Measurements from ENCODE around the gene IQGAP1.
A peak's percentile ranks its signal among the peaks of the same experiment; 100 is the strongest.
"Not testable (repeated sequence)": the region's sequence is repeated elsewhere in the genome, so short reads cannot be mapped to it uniquely, and the experiment has no call there.

Gene IQGAP1

GRCh38 chr15:90412356-90413194, 24.5 kb downstream of the IQGAP1 start:
- DNase-seq = peak; percentile 90

GRCh38 chr15:90413411-90414379, 25.7 kb downstream of the IQGAP1 start:
- peak; percentile 80 for DNase-seq

- DNase-seq = peak; percentile 86
Measured at GRCh38 chr15:90414408-90415028, 26.5 kb downstream of the IQGAP1 start.

- DNase-seq = not testable (repeated sequence)
Measured at GRCh38 chr15:90416052-90416451, 28.0 kb downstream of the IQGAP1 start.

- no peak for DNase-seq
Measured at GRCh38 chr15:90418627-90419026, 30.6 kb downstream of the IQGAP1 start.

- no peak for DNase-seq
Measured at GRCh38 chr15:90419206-90419605, 31.2 kb downstream of the IQGAP1 start.

GRCh38 chr15:90419738-90420406, 31.8 kb downstream of the IQGAP1 start:
- peak; percentile 90 for DNase-seq

- no peak for DNase-seq
Measured at GRCh38 chr15:90420451-90420850, 32.4 kb downstream of the IQGAP1 start.

GRCh38 chr15:90421527-90421926, 33.5 kb downstream of the IQGAP1 start:
- DNase-seq = no peak

- DNase-seq = no peak
Measured at GRCh38 chr15:90422043-90422442, 34.0 kb downstream of the IQGAP1 start.

GRCh38 chr15:90422936-90423335, 34.9 kb downstream of the IQGAP1 start:
- no peak for DNase-seq

GRCh38 chr15:90423801-90424319, 35.8 kb downstream of the IQGAP1 start:
- no peak for DNase-seq

- no peak for DNase-seq
Measured at GRCh38 chr15:90425726-90426346, 37.8 kb downstream of the IQGAP1 start.

GRCh38 chr15:90427185-90427584, 39.1 kb downstream of the IQGAP1 start:
- no peak for DNase-seq

- no peak for DNase-seq
Measured at GRCh38 chr15:90432253-90432652, 44.2 kb downstream of the IQGAP1 start.

- DNase-seq = no peak
Measured at GRCh38 chr15:90435652-90436337, 47.8 kb downstream of the IQGAP1 start.

- no peak for DNase-seq
Measured at GRCh38 chr15:90436952-90437351, 48.9 kb downstream of the IQGAP1 start.

- DNase-seq = no peak
Measured at GRCh38 chr15:90437516-90437915, 49.5 kb downstream of the IQGAP1 start.

- DNase-seq = no peak
Measured at GRCh38 chr15:90439946-90440345, 51.9 kb downstream of the IQGAP1 start.

GRCh38 chr15:90441027-90441426, 53.0 kb downstream of the IQGAP1 start:
- DNase-seq = no peak

GRCh38 chr15:90442423-90442822, 54.4 kb downstream of the IQGAP1 start:
- no peak for DNase-seq
